Omental fat pad (tissue), 4 donors: ENCODE results near the gene METTL16. TPM values are rescaled to one million over a fixed set of nuclear protein-coding genes. Genes with fewer than 3 reads are reported as not detected.
"Not testable (repeated sequence)": the region's sequence is repeated elsewhere in the genome, so short reads cannot be mapped to it uniquely, and the experiment has no call there.

Experiments used
- ATAC-seq: fragments of 150-250 bp; one replicate; pipeline ENCODE4 v1.9.1; 2016; ENCODE audit warnings: mild to moderate bottlenecking, moderate library complexity; ENCODE audit not compliant: low FRiP score
- DNase-seq: peaks from one replicate; pipeline ENCODE4 v3.0.0-alpha.2; 2019; ENCODE audit warnings: low spot score
- CTCF ChIP-seq, 3 donors: fragments of 450-650 bp; IDR thresholded peaks; one replicate each; pipeline ENCODE4 v1.5.1; 2016 to 2017; ENCODE audit warnings: antibody characterized with exemption in 3 of 3, mild to moderate bottlenecking in 3 of 3, moderate library complexity in 2 of 3
- total RNA-seq, 4 donors: library from RNA; depleted of rRNA; stranded (reverse); fragments of >200 nt; gene quantifications; one replicate each; pipeline ENCODE4 v1.1.0, GENCODE V29; 2016

METTL16 gene
- total RNA-seq, 4 donors from 2014 or later: 12.6 to 45.1 (median 19.1) TPM

GRCh38 chr17:2453325-2453724 is 58.4 kb downstream of the METTL16 start:
- ATAC-seq (no peak), DNase-seq (no peak)
- no peak for TF ChIP-seq CTCF (IDR thresholded peaks at IDR 0.05)

GRCh38 chr17:2452216-2452750 is 59.4 kb downstream of the METTL16 start:
- ATAC-seq (peak; percentile 37), DNase-seq (no peak)
- no peak for TF ChIP-seq CTCF (IDR thresholded peaks at IDR 0.05)

- ATAC-seq (no peak), DNase-seq (no peak)
- no peak for TF ChIP-seq CTCF (IDR thresholded peaks at IDR 0.05)
Observed at GRCh38 chr17:2450016-2450650, 61.6 kb downstream of the METTL16 start.

GRCh38 chr17:2449486-2449885 is 62.2 kb downstream of the METTL16 start:
- TF ChIP-seq CTCF (IDR thresholded peaks at IDR 0.05): no peak
- ATAC-seq (no peak), DNase-seq (no peak)

- ATAC-seq, DNase-seq: not testable (repeated sequence)
Observed at GRCh38 chr17:2447479-2447878, 64.2 kb downstream of the METTL16 start.

- ATAC-seq (no peak), DNase-seq (no peak)
- no peak for TF ChIP-seq CTCF (IDR thresholded peaks at IDR 0.05)
Observed at GRCh38 chr17:2445638-2446037, 66.0 kb downstream of the METTL16 start.

GRCh38 chr17:2444382-2444781 is 67.3 kb downstream of the METTL16 start:
- no peak for TF ChIP-seq CTCF (IDR thresholded peaks at IDR 0.05)
- DNase-seq: no peak
- ATAC-seq: no peak
